Astrocyte (in vitro differentiated cells and primary cell): ENCODE data around the gene CCR5AS.

Experiments
- DNase-seq: peaks from one replicate; pipeline ENCODE4 v3.0.0-alpha.2; 2010; ENCODE audit warnings: low read depth
- FAIRE-seq: peaks from 2 replicates; lab custom pipeline; 2011; peaks lifted over from hg19 to GRCh38; lab: Jason Lieb, UNC
- H2AFZ ChIP-seq: 2 replicates; pipeline ENCODE4 v1.6.0; 2012; ENCODE audit warnings: low read depth, low read length, inconsistent platforms
- H3K27ac ChIP-seq: 2 replicates; pipeline ENCODE4 v1.5.1; 2011; ENCODE audit warnings: low read depth, low read length, inconsistent platforms
- H3K27me3 ChIP-seq: 2 replicates; pipeline ENCODE4 v1.6.0; 2011; ENCODE audit warnings: low read length, inconsistent platforms; ENCODE audit not compliant: insufficient read depth
- H3K36me3 ChIP-seq: 2 replicates; pipeline ENCODE4 v1.5.1; 2011; ENCODE audit warnings: low read length, inconsistent platforms; ENCODE audit not compliant: insufficient read depth
- H3K4me1 ChIP-seq: 2 replicates; pipeline ENCODE4 v1.5.1; 2011; ENCODE audit warnings: low read length, inconsistent platforms; ENCODE audit not compliant: insufficient read depth
- H3K4me2 ChIP-seq: 2 replicates; pipeline ENCODE4 v1.6.0; 2012; ENCODE audit warnings: low read length, inconsistent platforms
- H3K4me3 ChIP-seq: 2 replicates; pipeline ENCODE4 v1.5.1; 2011; ENCODE audit warnings: low read depth, mild to moderate bottlenecking, low read length, inconsistent platforms; ENCODE audit not compliant: insufficient read depth
- H3K79me2 ChIP-seq: 2 replicates; pipeline ENCODE4 v1.6.0; 2012; ENCODE audit warnings: mild to moderate bottlenecking, low read length, inconsistent platforms; ENCODE audit not compliant: insufficient read depth
- H3K9ac ChIP-seq: 2 replicates; pipeline ENCODE4 v1.6.0; 2012; ENCODE audit warnings: mild to moderate bottlenecking, low read length, inconsistent platforms
- H3K9me3 ChIP-seq: 2 replicates; pipeline ENCODE4 v1.5.1; 2012; ENCODE audit warnings: low read depth, mild to moderate bottlenecking, low read length, inconsistent platforms; ENCODE audit not compliant: insufficient read depth
- H4K20me1 ChIP-seq: 2 replicates; pipeline ENCODE4 v1.6.0; 2012; ENCODE audit warnings: low read length, inconsistent platforms; ENCODE audit not compliant: insufficient read depth
- H3K27ac Mint-ChIP-seq: one replicate; pipeline ENCODE4 v1.8.0; 2021; ENCODE audit warnings: mild to moderate bottlenecking, mixed read lengths; ENCODE audit not compliant: unreplicated experiment
- H3K27me3 Mint-ChIP-seq: one replicate; pipeline ENCODE4 v1.8.0; 2021; ENCODE audit warnings: low read depth, mixed read lengths; ENCODE audit not compliant: unreplicated experiment
- H3K36me3 Mint-ChIP-seq: one replicate; pipeline ENCODE4 v1.8.0; 2021; ENCODE audit warnings: low read depth, mixed read lengths; ENCODE audit not compliant: unreplicated experiment
- H3K4me1 Mint-ChIP-seq: one replicate; pipeline ENCODE4 v1.8.0; 2021; ENCODE audit warnings: low read depth, mixed read lengths; ENCODE audit not compliant: unreplicated experiment
- H3K4me3 Mint-ChIP-seq: one replicate; pipeline ENCODE4 v1.8.0; 2021; ENCODE audit warnings: mild to moderate bottlenecking, moderate library complexity, mixed read lengths; ENCODE audit not compliant: unreplicated experiment
- H3K9me3 Mint-ChIP-seq: one replicate; pipeline ENCODE4 v1.8.0; 2021; ENCODE audit warnings: mild to moderate bottlenecking, mixed read lengths; ENCODE audit not compliant: unreplicated experiment
- CTCF ChIP-seq: IDR thresholded peaks from 2 replicates; pipeline ENCODE4 v1.5.1; 2011; ENCODE audit warnings: low read depth, mild to moderate bottlenecking, inconsistent platforms, low read length, moderate library complexity; ENCODE audit not compliant: insufficient read depth
- EZH2 ChIP-seq: IDR thresholded peaks from 2 replicates; pipeline ENCODE4 v1.6.1; 2012; ENCODE audit warnings: mild to moderate bottlenecking, low read length, inconsistent platforms; ENCODE audit not compliant: insufficient read depth

The CCR5AS gene

GRCh38 chr3:46410669-46411068 lies 3.8 kb upstream of the CCR5AS start:
- Mint-ChIP-seq H3K36me3 (no peaks in the 10 kb centered on the region), H3K27ac (no peak overlapping the region), H3K27me3 (peaks cover 3% of the 10 kb centered on the region), H3K4me3 (no peak overlapping the region), H3K9me3 (no peaks in the 10 kb centered on the region), H3K4me1 (peaks cover 33% of the 10 kb centered on the region)
- Histone ChIP-seq H2AFZ (no peak overlapping the region), H3K36me3 (no peaks in the 10 kb centered on the region), H3K9me3 (no peaks in the 10 kb centered on the region), H3K9ac (no peak overlapping the region), H3K27ac (no peak overlapping the region), H3K27me3 (no peaks in the 10 kb centered on the region), H3K4me3 (no peak overlapping the region), H4K20me1 (no peaks in the 10 kb centered on the region), H3K4me2 (no peak overlapping the region), H3K4me1 (peaks cover 31% of the 10 kb centered on the region), H3K79me2 (no peaks in the 10 kb centered on the region)
- TF ChIP-seq EZH2 (no peak), CTCF (no peak)
- no peak for FAIRE-seq
- peak; percentile 20 for DNase-seq

- DNase-seq = no peak
- Histone ChIP-seq H3K27ac (no peak overlapping the region), H3K4me3 (no peak overlapping the region), H3K9me3 (no peaks in the 10 kb centered on the region), H3K36me3 (no peaks in the 10 kb centered on the region), H3K79me2 (no peaks in the 10 kb centered on the region), H3K4me2 (no peak overlapping the region), H2AFZ (no peak overlapping the region), H3K9ac (no peak overlapping the region), H4K20me1 (no peaks in the 10 kb centered on the region), H3K4me1 (peaks cover 31% of the 10 kb centered on the region), H3K27me3 (no peaks in the 10 kb centered on the region)
- TF ChIP-seq CTCF (no peak), EZH2 (no peak)
- Mint-ChIP-seq H3K36me3 (no peaks in the 10 kb centered on the region), H3K4me3 (no peak overlapping the region), H3K4me1 (peaks cover 33% of the 10 kb centered on the region), H3K9me3 (no peaks in the 10 kb centered on the region), H3K27me3 (peaks cover 2% of the 10 kb centered on the region), H3K27ac (no peak overlapping the region)
- FAIRE-seq = no peak
Observed at GRCh38 chr3:46409739-46410489, 3.0 kb upstream of the CCR5AS start.

- Histone ChIP-seq H3K27me3 (no peaks in the 10 kb centered on the region), H3K36me3 (no peaks in the 10 kb centered on the region), H3K4me2 (peak overlapping the region; percentile 82), H3K4me3 (no peak overlapping the region), H3K79me2 (no peaks in the 10 kb centered on the region), H3K9me3 (no peaks in the 10 kb centered on the region), H3K9ac (no peak overlapping the region), H3K27ac (no peak overlapping the region), H3K4me1 (peaks cover 31% of the 10 kb centered on the region), H2AFZ (no peak overlapping the region), H4K20me1 (no peaks in the 10 kb centered on the region)
- H3K4me3 Mint-ChIP-seq = no peak overlapping the region
- DNase-seq (no peak), FAIRE-seq (no peak)
- peaks cover 3% of the 10 kb centered on the region for H3K9me3 Mint-ChIP-seq
- no peak for TF ChIP-seq CTCF
- no peak for TF ChIP-seq EZH2
- peaks cover 2% of the 10 kb centered on the region for H3K27me3 Mint-ChIP-seq
- peaks cover 33% of the 10 kb centered on the region for H3K4me1 Mint-ChIP-seq
- no peak overlapping the region for H3K27ac Mint-ChIP-seq
- H3K36me3 Mint-ChIP-seq = no peaks in the 10 kb centered on the region
Observed at GRCh38 chr3:46408853-46409252, 2.0 kb upstream of the CCR5AS start.
